ENCODE data around the gene SOCS2. TPM values are rescaled to one million over a fixed set of nuclear protein-coding genes. Genes with fewer than 3 reads are reported as not detected.

The SOCS2 gene
- total RNA-seq, 4 donors from 2014 or later, result 6.6 to 16.7 (median 10.2) TPM

- no peaks in the 10 kb centered on the region for H3K9me3 ChIP-seq
- TF ChIP-seq POLR2A (IDR thresholded peaks at IDR 0.05), result no peak
- no peak for TF ChIP-seq EP300 (IDR thresholded peaks at IDR 0.05)
- no peak for TF ChIP-seq POLR2AphosphoS5 (IDR thresholded peaks at IDR 0.05)
- no peak for TF ChIP-seq CTCF (IDR thresholded peaks at IDR 0.05)
- H3K4me3 ChIP-seq, result no peak overlapping the region
- DNase-seq (ENCODE audit: low spot score in 2 of 2), result no peak
- WGBS, result 78% methylated on average over 2 of the region's 2 CpGs
- H3K4me1 ChIP-seq, result no peaks in the 10 kb centered on the region
- no peak overlapping the region for H3K27ac ChIP-seq
- H3K27me3 ChIP-seq, result no peaks in the 10 kb centered on the region
- no peaks in the 10 kb centered on the region for H3K36me3 ChIP-seq
Measured at GRCh38 chr12:93581370-93581769, 8.9 kb downstream of the SOCS2 start.

GRCh38 chr12:93582351-93582750, 9.9 kb downstream of the SOCS2 start:
- Histone ChIP-seq H3K36me3 (no peaks in the 10 kb centered on the region), H3K4me3 (no peak overlapping the region), H3K9me3 (no peaks in the 10 kb centered on the region), H3K27ac (no peak overlapping the region), H3K4me1 (no peaks in the 10 kb centered on the region), H3K27me3 (no peaks in the 10 kb centered on the region)
- TF ChIP-seq POLR2AphosphoS5 (IDR thresholded peaks at IDR 0.05), result no peak
- TF ChIP-seq EP300 (IDR thresholded peaks at IDR 0.05), result no peak
- no peak for TF ChIP-seq POLR2A (IDR thresholded peaks at IDR 0.05)
- DNase-seq (ENCODE audit: low spot score in 2 of 2), result no peak
- WGBS, result 96% methylated on average over 8 of the region's 8 CpGs

GRCh38 chr12:93583627-93584392, 11.3 kb downstream of the SOCS2 start:
- no peaks in the 10 kb centered on the region for H3K36me3 ChIP-seq
- no peaks in the 10 kb centered on the region for H3K9me3 ChIP-seq
- H3K27ac ChIP-seq, result no peak overlapping the region
- WGBS, result 92% methylated on average over 5 of the region's 5 CpGs
- no peak for TF ChIP-seq POLR2A (IDR thresholded peaks at IDR 0.05)
- no peak for TF ChIP-seq EP300 (IDR thresholded peaks at IDR 0.05)
- no peak for DNase-seq (ENCODE audit: low spot score in 2 of 2)
- H3K4me3 ChIP-seq, result no peak overlapping the region
- no peaks in the 10 kb centered on the region for H3K27me3 ChIP-seq
- H3K4me1 ChIP-seq, result no peaks in the 10 kb centered on the region

- no peak for DNase-seq (ENCODE audit: low spot score in 2 of 2)
- Histone ChIP-seq H3K36me3 (no peaks in the 10 kb centered on the region), H3K4me1 (no peaks in the 10 kb centered on the region), H3K27ac (no peak overlapping the region), H3K9me3 (no peaks in the 10 kb centered on the region), H3K27me3 (peaks cover 3% of the 10 kb centered on the region), H3K4me3 (no peak overlapping the region)
- WGBS, result 91% methylated on average over 2 of the region's 2 CpGs
- TF ChIP-seq POLR2A (IDR thresholded peaks at IDR 0.05) (no peak), POLR2AphosphoS5 (IDR thresholded peaks at IDR 0.05) (no peak), CTCF (IDR thresholded peaks at IDR 0.05) (no peak), EP300 (IDR thresholded peaks at IDR 0.05) (no peak)
Measured at GRCh38 chr12:93585247-93585646, 12.8 kb downstream of the SOCS2 start.

GRCh38 chr12:93587611-93588010, 15.1 kb downstream of the SOCS2 start:
- Histone ChIP-seq H3K36me3 (no peaks in the 10 kb centered on the region), H3K4me3 (no peak overlapping the region), H3K27ac (no peak overlapping the region), H3K4me1 (peaks cover 14% of the 10 kb centered on the region), H3K9me3 (no peaks in the 10 kb centered on the region), H3K27me3 (peaks cover 8% of the 10 kb centered on the region)
- TF ChIP-seq POLR2AphosphoS5 (IDR thresholded peaks at IDR 0.05), result no peak
- TF ChIP-seq CTCF (IDR thresholded peaks at IDR 0.05), result no peak
- TF ChIP-seq EP300 (IDR thresholded peaks at IDR 0.05), result no peak
- no peak for TF ChIP-seq POLR2A (IDR thresholded peaks at IDR 0.05)
- no peak for DNase-seq (ENCODE audit: low spot score in 2 of 2)
- WGBS, result 86% methylated on average over 5 of the region's 5 CpGs

GRCh38 chr12:93589081-93589480, 16.6 kb downstream of the SOCS2 start:
- H3K9me3 ChIP-seq, result no peaks in the 10 kb centered on the region
- no peaks in the 10 kb centered on the region for H3K36me3 ChIP-seq
- H3K4me1 ChIP-seq, result peaks cover 14% of the 10 kb centered on the region
- H3K27ac ChIP-seq, result no peak overlapping the region
- DNase-seq (ENCODE audit: low spot score in 2 of 2), result no peak
- TF ChIP-seq EP300 (IDR thresholded peaks at IDR 0.05), result no peak
- no peak for TF ChIP-seq POLR2AphosphoS5 (IDR thresholded peaks at IDR 0.05)
- TF ChIP-seq CTCF (IDR thresholded peaks at IDR 0.05), result no peak
- TF ChIP-seq POLR2A (IDR thresholded peaks at IDR 0.05), result no peak
- H3K27me3 ChIP-seq, result peaks cover 8% of the 10 kb centered on the region
- 89% methylated on average over 2 of the region's 2 CpGs for WGBS
- no peak overlapping the region for H3K4me3 ChIP-seq
